OCI-LY7 (cell line): ENCODE results near the gene EML6.

Source experiments
- CTCF ChIP-seq: fragments of 200-600 bp; sonication (generic); conservative IDR thresholded peaks from 2 replicates; pipeline ENCODE4 v1.5.1; 2014; ENCODE audit warnings: mild to moderate bottlenecking, antibody characterized with exemption, low read length, moderate library complexity, mixed read lengths
- EZH2phosphoT487 ChIP-seq: fragments of 200-600 bp; sonication (generic); IDR thresholded peaks from 2 replicates; pipeline ENCODE4 v1.6.1; 2018; ENCODE audit warnings: low read depth, borderline replicate concordance, mild to moderate bottlenecking, mixed run types, antibody characterized with exemption, low read length, moderate library complexity, mixed read lengths

DNA sequence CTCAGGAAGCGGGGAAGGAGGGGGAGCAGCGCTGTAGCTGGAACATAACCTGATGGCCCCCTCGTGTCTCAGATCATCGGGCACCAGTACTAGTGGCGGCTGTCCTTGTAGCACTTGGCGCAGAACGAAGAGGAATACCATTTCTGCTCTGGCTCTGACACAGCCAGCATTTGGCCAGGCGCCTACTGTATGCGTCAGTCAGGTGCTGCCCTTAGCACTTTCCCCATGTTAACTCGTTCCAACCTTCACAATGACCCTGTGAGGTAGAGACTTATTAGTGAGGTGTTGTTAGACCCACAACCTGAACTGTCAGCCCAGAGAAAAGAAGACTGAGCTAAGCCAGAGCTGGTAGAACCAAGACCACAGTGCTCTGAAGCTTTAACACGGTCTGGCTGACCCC is 47.7 kb upstream of the EML6 start:
- TF ChIP-seq CTCF (no peak), EZH2phosphoT487 (no peak)
